Posterior cingulate gyrus (tissue), 11 donors: ENCODE measurements around the gene LBP.
A peak's percentile ranks its signal among the peaks of the same experiment; 100 is the strongest.
"Not testable (repeated sequence)": the region's sequence is repeated elsewhere in the genome, so short reads cannot be mapped to it uniquely, and the experiment has no call there.

Experiments
- DNase-seq, 10 donors: peaks; one replicate each; pipeline versions ENCODE4 v3.0.0 to v3.0.0-alpha.2; 2020 to 2021; ENCODE audit warnings: mixed read lengths in 3 of 10
- intact Hi-C: fragments of 100-400 bp; cut with DNase I; formaldehyde crosslinking; loops from one replicate; pipeline ENCODE4 v1.15.1; 2023

Gene LBP

DNA sequence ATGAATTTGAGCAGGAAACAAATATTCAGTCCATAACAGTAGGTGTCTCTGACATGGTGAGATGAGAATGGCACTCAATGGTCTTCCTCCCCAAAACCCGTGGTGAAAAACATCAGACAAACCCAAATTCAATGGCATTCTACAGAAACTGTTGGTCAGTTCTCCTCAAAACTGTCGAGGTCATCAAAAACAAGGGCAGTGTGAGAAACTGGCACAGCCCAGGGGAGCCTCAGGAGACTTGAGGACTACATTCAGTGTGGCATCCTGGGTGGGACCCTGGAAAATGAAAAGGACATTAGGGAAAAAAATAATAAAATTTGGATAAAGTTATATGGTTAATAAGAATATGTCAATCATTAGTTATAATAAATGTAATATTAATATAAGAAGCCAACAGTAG lies 40.6 kb downstream of the LBP start:
- intact Hi-C loops, result loop anchor here (2.0 kb wide), 1 partner anchor 22 kb away; no protein-coding TSS in a partner anchor
- DNase-seq, result no peak

DNA sequence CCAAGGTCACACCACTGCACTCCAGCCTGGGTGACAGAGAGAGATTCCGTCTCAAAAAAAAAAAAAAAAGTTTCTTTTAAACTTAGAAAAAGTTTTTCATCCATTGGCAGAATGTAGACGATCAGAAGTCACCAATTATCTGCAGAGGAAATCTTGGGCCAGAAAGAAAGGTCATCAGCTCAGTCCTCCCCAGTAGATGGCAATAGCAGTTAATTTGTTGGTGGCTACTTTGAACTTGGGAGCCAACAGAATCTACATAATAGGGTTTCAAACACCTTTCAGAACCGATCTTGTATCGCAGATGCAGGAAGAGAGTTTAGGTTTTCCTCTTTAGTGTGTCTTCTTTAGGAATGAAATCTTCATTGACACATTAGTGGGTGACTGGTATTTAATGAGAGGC lies 41.7 kb downstream of the LBP start:
- no peak for DNase-seq
- intact Hi-C loops, result loop anchor here (2.0 kb wide), 1 partner anchor 21 kb away; no protein-coding TSS in a partner anchor

DNA sequence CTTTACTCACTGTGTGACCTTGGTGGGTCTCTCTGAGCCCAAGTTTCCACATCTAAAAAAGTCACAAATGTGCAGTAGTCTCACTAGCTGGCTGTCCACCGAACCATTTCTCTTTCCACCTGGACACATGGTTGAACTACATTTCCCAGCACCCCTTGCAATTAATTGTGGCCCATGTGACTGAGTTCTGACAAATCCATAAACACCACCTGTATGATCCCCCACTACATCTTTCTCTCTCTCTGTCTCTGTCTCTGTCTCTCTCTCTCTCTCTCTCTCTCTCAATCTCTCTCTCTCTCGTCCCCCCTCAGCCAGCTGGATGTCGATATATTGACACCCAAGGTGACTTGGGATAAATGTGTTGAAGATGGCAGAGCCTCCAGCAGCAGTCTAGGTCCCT lies 46.1 kb downstream of the LBP start:
- DNase-seq, result no peak
- intact Hi-C loops, result no loop called here

DNA sequence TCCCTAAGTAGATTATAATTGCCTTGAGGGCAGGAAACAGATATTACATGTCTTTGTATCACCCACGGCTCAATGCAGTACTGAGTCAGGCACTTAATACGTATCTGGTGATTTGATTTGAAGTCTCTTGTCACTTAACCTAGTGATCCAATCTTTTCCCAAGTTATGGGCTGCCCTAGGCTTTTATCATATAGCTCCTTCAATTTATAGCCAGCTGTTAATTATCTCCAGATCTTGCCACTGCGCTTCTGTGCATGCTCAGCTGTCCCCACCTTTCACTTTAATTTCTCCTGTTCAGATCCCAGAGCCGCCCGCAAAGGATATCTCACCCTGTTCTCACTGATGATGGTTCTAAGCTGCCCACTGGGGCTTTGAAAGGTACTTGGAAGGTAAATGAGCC lies 47.0 kb downstream of the LBP start:
- intact Hi-C loops, result no loop called here
- DNase-seq, result no peak

DNA sequence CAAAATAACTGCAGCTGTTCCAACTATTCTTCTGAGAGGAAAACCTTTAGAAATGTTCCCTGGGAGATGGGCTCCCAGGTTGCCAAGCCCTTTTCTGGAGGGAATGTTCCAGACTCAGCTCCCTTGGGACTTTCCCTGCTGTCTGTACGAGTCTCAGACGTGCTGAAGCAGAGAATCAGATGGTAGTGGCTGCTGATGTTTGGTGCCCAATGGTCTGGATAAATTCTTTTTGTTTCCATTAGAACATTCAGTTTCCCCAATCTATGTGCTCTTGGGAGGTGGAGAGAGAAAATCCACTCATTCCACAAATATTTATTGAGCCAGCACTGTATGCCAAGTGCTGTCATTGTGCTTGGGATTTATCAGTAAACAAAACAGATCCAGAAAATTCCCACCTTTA lies 48.9 kb downstream of the LBP start:
- DNase-seq, result no peak
- intact Hi-C loops, result no loop called here

DNA sequence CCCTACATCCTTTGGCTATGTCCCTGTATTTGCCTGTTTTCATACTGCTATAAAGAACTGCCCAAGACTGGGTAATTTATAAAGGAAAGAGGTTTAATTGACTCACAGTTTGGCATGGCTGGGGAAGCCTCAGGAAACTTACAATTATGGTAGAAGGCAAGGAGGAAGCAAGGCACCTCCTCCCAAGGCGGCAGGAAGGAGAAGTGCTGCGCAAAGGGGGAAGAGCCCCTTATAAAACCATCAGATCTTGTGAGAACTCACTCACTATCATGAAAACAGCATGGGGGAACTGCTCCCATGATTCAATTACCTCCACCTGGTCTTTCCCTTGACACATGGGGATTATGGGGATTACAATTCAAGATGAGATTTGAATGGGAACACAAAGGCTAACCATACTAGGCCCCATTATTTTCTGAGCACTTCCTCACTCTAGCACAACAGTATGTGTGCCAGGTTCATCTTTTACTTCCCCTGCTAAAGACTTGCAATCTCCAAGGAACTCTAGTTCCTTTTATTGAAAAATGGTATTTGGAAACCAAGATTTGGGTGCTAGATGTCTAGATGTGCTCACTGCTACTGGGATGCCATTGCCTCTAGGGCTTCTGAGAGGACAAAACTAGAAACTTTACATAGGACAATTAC lies 49.6 kb downstream of the LBP start:
- intact Hi-C loops, DNase-seq: not testable (repeated sequence)

DNA sequence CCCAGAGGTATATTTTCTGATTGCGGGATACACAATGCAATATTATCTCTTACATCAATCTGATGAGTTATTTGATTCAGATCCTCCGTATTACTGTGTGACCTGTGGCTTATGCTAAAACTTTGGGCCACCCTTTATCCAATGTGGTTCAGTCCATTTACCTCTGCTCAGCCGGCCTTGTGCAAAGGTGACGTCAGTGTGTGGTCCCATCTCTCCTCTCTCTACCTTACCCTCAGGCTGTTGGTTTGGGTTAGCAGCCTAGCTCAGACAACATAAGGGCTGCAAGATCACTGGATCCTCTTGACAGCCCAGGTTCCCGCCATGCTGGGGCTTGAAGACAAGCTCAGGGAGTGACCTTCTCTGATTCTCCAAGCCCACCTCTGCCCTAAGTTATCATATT lies 55.8 kb downstream of the LBP start:
- no peak for DNase-seq
- intact Hi-C loops, result no loop called here

DNA sequence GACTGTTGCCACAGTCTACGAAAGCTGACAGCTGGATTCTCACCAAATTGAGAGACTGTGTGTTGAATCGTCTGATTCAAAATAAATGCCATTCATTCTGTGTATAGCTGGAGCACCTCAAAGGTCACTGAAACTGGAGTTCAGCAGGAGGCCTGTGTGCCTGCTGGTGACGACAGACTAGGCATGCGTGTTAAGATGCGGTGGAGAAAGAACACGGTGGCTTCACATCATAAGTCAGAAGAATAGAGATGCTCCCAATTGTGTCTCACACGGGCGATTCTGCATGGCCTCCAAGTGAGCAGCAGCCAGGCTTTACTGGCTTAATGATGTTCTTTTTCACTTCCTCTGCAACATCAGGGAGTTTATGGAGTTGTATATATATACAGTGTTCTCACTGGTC lies 56.5 kb downstream of the LBP start:
- DNase-seq, result no peak

DNA sequence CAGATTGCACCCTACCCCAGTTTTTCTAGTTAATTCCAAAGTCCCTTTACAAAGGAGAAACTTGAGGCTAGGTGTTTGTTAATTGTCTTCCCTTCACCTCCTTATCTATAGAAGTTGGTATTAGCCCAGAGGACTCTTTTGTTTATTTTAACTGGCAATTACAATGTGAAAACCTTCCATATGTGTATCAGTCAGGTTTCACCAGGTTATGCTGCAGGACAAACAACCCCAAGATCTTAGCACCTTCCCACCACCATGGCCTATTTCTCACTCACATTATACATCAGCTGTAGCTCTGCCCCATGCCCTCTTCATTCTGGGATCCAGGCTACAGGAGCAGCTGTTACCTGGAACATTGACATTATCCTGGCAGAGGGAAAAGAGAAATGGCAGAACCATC lies 57.7 kb downstream of the LBP start:
- intact Hi-C loops, result no loop called here
- DNase-seq, result no peak

More for the DNA sequence above, 56.5 kb downstream of the LBP start:
- intact Hi-C loops, result no loop called here

DNA sequence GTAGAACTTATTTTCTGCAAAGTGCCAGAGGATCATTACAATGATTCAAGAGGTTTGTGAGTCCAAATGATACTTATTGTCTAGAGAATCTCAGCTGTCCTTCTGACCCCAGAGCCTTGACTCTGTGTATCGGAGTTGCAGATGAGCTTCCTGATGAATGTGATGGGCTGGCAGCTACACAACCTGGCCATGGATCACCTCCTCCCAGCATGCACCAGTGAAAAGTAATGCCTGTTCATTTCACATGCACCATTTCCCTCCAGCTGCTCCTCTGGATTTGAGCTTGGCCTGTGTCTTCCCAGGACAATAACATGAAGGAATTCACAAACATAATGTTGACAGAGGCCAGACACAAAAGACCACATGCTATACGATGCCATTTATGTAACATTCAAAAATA lies 58.9 kb downstream of the LBP start:
- no peak for DNase-seq
- intact Hi-C loops, result loop anchor here (5.0 kb wide), 2 partner anchors 68 to 348 kb away; no protein-coding TSS in a partner anchor

DNA sequence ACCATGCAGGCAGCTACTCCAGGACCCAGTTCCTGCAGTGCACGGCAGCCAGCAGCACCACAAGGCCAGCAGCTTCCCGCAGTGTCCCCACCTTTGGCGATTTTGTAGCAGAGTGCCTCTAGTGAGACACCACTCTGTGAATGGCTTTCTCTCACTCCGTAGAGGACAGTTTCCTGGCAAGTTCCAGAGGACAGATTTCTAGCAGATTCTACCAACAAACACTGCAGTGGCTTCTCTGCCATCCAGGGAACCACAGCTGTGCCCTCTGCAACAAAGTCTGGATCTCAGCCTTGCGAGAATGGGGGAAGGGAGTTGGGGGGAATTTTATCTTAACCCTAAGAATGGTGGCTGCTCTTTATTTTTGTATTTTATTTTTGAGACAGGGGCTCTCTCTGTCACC lies 60.2 kb downstream of the LBP start:
- DNase-seq, result peak in 1 of 10 donors; percentile 24
- intact Hi-C loops, result loop anchor here (5.0 kb wide), 2 partner anchors 69 to 349 kb away; no protein-coding TSS in a partner anchor

DNA sequence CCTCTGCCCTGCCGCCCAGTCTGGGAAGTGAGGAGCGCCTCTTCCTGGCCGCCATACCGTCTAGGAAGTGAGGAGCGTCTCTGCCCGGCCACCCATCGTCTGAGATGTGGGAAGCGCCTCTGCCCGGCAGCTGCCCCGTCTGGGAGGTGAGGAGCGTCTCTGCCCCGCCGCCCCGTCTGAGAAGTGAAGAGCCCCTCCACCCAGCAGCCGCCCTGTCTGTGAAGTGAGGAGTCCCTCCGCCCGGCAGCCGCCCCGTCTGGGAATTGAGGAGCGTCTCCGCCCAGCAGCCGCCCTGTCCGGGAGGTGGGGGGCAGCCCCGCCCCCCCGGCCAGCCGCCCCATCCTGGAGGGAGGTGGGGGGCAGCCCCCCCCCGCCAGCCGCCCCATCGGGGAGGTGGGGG lies 61.0 kb downstream of the LBP start:
- no peak for DNase-seq
- intact Hi-C loops, result loop anchor here (5.0 kb wide), 2 partner anchors 70 to 350 kb away; no protein-coding TSS in a partner anchor

DNA sequence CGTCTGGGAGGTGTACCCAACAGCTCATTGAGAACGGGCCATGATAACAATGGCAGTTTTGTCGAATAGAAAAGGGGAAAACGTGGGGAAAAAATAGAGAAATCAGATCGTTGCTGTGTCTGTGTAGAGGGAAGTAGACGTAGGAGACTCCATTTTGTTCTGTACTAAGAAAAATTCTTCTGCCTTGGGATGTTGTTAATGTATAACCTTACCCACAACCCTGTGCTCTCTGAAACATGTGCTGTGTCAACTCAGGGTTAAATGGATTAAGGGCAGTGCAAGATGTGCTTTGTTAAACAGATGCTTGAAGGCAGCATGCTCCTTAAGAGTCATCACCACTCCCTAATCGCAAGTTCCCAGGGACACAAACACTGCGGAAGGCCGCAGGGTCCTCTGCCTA lies 61.5 kb downstream of the LBP start:
- not testable (repeated sequence) for DNase-seq
- intact Hi-C loops, result loop anchor here (2.0 to 5.0 kb wide), 3 partner anchors 21 to 351 kb away; no protein-coding TSS in a partner anchor

DNA sequence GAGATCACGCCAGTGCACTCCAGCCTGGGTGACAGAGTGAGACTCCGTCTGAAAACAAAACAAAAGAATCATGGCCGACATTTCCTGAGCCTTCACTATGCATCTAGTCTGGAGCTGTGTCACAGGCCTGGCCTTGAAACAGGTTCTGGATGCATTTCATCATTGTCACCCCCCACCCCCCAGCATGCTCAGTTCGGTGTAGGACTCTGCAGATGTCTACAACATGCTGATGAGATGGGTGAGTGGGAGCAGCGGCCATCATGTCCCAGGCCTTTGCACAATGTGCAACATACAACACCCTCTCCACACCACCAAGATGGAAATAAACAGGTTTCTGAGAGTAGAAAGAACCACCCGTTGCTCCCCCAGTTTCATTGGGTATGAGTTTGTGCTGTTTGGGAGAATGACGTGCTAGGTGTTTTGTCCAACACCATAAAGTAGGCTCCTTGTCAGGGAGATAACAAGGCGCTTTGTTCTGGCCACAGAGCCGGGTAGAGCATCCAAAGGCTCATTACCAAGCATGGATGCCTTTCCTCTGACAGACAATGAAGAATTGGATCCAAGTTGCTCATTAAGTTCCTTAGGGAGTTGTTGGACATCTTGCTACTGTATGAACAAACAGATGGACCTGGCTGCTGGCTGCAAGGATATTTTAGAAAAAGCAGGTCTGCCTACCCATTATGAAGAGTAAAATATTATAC lies 66.7 kb downstream of the LBP start:
- intact Hi-C loops, result no loop called here
- DNase-seq, result no peak

DNA sequence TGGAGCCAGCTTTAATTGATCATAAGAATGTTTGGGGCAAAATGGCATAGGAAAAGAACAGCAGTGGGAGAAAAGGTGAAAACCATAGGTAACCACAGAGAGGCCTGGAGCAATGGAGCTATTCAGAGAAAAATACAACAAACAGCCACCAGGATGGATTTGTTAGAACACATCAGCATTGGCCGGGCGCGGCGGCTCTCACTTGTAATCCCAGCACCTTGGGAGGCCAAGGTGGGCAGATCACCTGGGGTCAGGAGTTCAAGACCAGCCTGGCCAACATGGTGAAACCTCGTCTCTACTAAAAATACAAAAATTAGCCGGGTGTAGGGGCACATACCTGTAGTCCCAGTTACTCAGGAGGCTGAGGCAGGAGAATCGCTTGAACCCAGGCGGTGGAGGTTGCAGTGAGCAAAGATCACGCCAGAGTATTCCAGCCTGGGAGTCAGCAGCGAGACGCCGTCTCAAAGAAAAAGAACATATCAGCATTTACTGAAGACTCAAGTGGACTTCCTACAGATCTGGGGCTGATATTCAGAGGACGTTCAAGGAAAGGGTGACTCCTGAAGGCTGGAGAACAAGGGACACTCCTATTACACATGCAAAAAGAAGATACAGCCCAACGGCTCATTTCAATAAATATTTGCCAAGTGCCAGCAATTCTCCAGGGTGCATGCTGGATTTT lies 68.6 kb downstream of the LBP start:
- DNase-seq, result no peak
- intact Hi-C loops, result no loop called here

DNA sequence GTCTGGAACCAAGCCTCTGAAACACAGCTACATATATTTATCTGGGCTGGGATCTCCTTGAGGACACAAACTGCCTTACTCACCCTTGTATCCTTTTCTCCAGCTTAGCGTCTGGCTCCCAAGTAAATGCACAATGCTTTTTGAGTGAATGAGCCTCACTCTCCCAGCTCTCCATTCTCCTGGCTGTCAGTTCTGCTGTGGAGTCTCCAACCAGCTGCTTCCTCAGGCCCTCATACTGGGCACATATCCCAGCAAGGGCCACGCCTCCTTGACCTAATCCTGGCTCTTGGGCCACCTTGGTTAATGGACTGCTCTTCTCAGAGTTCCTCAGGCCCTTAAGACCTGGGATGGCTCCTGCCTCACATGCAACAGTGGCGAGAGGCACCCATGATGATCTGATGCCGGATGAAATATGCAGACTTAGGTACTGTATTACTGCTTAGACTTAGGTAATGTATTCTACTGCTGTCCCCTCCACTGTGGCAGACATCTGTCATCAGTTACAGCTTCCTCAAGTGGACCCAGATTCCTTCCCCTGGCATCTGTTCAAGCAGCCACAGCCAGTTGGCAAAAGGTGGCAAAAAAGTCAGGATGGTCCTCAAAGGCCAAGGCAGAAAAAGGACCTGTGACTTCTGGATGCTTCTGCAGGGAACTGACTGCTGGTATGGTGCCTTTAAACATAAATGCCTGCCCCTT lies 72.4 kb downstream of the LBP start:
- intact Hi-C loops, result no loop called here
- DNase-seq, result peak in 3 of 10 donors; percentile 42 to 85 (median 42)

DNA sequence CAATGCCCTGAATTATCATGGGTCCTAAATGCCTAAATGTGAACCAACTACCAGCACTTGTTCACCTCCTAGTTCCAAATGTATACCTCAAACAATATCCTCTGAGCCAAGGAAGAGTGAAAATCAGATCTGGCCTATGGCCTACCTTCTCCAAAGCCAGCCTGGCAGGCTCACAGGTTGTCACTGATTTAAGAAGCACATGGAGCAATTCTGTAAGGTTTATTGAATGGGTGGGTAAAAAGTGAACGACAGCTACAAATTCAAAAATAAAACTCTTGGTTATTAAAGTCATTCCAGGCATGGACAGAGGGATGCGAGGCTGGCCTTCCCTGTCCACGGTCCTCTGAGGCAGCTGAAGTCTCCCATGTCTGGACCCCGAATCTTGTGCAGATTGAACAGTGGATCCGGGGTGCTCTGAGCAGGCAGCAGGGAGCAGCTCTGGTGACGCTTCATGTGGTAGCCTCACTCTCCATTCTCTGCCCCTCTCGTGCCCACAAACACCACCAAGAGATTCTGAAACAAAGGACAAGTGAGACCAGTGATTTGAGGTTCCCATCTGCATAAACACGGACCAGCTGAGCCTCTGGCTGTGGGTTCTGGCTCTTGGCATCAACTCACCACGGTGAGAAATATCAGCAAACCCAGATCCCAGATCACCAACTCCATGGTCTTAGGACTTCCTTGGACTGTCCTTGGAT lies 74.3 kb downstream of the LBP start:
- intact Hi-C loops, result no loop called here
- DNase-seq, result peak in 1 of 10 donors; percentile 45

DNA sequence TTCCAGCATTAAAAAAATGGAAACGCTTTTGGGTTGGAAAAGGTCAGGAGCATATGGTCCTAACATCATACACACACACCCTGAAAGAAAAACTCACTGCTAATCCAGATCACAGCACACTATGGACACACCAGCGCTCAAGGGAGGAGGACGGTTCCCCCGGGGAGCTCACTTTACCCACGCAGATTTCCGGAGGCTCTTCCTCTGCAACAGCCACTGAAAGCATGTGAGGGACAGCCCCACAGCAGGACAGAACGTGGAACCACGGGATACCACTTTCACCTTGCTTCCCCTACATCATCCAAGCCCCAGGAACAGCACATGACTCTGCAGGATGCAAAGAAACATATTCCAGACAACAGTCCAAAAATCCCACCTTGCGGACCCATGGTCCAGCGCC lies 75.6 kb downstream of the LBP start:
- intact Hi-C loops, result no loop called here
- no peak for DNase-seq

DNA sequence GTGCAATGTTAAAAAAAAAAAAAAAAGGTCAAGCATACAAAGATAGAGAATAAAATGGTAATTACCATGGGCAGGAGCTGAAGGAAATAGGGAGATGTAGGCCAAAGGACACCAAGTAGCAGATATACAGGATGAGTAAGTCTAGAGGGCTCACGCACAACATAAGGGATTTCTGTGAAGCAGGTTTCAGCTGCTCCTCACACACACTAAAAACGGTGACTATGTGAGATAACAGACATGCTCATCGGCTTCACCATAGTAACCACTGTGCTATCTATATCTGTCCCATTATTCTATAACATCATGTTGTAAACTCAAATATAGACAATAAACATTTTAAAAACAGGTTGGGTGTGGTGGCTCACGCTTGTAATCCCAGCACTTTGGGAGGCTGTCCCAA lies 77.3 kb downstream of the LBP start:
- intact Hi-C loops, result no loop called here
- peak in 1 of 10 donors; percentile 2 for DNase-seq

DNA sequence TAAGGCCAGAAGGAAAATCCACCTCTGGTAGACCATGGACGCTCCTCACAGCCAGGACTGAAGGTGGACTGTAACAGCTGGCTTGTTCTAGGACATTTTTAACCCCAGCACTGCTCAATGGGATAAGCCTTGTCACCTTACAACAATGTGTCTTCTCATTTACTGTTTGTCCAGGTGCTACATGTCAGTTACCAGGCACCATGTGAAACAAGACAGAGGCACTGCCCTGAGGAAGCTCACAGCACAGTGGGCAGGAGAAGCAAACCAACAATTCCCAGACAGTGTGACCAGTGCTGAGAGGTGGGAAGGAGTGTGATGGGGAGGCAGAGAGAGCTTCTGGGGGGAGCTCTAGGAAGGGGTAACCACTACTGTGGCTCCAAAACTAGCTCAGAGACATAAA lies 78.1 kb downstream of the LBP start:
- intact Hi-C loops, result no loop called here
- peak in 1 of 10 donors; percentile 16 for DNase-seq
